NCI-H510A treated with DMSO at 0.1 percent for 48 hours (cell line): ENCODE measurements around the gene RNF169.

Source experiments
- DNase-seq: peaks from one replicate; lab custom pipeline; 2025; lab: John Stamatoyannopoulos, UW

The RNF169 gene, protein sequence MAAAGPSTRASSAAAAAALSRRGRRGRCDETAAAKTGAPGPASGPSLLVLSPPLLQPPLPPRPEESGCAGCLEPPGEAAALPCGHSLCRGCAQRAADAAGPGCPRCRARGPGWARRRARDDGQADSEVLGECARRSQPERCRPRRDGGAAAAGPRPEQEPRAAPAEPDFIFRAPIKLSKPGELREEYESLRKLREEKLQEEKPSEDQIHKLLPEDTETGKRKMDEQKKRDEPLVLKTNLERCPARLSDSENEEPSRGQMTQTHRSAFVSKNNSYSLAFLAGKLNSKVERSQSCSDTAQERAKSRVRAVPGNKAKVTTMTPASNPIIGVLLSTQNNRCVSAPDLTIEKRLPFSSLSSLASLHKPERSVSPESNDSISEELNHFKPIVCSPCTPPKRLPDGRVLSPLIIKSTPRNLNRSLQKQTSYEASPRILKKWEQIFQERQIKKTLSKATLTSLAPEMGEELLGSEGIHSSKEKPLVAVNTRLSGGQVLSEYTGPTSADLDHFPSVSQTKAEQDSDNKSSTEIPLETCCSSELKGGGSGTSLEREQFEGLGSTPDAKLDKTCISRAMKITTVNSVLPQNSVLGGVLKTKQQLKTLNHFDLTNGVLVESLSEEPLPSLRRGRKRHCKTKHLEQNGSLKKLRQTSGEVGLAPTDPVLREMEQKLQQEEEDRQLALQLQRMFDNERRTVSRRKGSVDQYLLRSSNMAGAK

DNA sequence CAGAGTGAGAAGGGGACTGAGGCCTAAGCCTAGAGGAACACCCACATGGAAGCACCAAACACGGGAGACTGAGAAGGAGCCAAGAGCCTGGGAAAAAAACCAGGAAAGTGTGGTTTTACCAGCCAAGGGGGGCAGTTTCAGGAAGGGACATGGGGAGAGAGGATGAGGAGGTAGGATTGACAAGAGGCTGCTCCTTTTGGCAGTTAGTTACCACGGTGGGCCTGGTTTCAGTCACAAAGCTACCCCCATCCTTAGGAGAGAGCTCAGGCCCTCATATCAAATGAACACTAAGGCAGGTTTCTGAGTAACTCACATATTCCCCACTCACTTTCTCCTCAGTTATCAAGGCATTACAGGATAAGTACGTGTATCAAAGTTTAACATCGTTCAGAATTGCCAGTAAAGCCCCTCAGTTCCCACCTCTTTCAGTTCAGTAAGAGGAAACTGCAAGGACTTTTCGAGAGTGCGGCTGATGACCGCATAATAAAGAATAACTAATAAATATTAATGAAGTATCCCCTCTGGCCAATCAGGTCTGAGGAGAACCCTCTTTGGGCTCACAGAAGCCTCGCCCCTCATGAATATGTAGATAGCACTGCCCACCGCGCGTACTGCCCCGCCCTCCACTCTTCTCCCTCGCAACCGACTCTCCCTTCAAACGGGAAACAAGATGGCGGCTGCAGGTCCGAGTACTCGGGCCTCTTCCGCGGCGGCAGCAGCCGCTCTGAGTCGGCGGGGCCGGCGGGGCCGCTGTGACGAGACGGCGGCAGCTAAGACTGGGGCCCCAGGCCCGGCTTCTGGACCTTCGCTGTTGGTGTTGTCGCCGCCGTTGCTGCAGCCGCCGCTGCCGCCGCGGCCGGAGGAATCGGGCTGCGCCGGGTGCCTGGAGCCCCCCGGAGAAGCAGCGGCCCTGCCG, at the start of gene RNF169:
Gene RNF169 (plus strand): TSS at position 639 of the 916 bp plus-strand sequence. CDS start 32 bp downstream, at position 671.
- peak; percentile 97 for DNase-seq

DNA sequence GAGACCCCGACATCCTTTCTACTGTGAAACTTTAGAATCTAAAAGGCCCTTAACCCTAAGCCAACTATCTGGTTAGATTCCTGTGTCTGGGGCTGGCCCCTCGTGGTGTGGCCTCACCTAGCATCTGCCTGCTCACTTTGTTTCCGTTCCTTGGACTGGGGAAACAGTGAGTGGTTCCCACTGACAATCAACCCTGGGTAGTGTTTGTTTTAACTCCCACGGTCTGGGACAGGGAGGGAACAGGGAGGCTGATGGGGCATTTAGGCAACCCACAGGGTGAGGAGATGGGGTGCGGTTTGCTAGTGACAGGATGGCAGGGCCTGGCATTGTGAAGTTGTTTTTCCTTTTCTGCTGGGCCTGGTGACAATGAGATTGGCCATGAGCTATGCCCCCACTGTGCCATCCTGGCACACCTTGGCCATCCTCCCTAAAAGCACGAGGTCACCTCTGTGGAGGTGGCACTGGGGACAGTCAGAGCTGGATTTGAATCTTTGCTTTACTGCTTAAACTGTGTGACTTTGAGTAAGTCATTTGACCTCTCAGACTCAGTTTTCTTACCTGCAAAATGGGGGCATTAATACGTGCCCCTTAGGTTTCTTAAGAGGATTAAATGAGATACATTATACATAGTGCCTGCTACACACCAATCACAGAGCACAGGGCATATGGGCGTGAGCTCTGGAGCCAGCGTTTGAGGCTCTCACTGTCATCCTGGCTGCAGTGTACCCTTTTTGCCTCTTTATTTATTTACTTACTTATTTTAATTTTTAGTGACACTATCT, 48.8 kb upstream of the RNF169 start:
- DNase-seq = no peak

DNA sequence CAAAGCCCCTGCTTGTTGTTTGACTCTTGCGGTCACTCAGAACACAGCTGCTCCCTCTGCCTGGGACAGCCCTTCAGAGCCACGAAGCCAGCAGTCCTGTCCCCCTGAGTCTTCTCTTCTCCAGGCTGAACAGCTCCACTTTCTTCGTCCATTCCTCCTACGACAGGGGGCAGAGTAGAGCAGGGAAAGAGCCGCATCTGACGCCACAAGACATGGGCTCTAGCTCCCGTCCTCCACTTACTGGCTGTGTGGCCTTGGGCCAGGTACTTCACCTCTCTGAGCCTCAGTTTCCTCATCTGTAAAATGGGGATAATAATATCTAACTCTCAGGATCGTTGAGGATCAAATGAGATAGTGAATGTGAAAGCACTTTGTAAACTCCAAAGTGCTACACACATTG, 47.3 kb upstream of the RNF169 start:
- no peak for DNase-seq

DNA sequence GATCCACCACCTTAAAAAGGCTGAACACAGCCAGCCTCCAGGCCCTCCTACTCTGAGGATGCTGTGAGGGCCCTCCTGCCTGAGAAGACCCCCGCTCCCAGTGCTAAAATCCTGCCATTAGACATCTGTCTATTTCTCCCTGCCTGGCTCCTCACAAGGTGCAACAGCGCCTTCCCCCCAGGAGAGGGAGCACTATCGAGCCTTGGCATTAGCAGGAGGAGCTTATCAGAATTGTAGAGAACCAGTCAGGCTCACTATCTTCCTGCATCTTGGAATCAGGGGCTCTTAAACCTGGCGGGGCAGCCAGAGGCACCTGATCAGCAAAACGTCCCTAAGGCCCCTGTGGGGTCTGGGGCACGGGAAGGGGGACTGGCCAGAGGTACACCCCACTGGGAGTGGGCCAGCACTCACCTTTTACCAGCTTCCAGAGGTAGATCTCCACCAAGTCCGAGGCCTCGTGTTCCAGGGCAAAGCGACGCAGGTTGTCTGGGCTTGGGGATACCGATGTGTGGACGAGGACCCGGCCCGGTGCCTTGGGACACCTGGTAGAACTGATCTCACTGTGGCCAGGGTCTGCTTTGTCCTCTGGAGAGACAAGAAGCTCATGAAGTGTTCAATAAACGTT, 46.2 kb upstream of the RNF169 start:
- peak; percentile 41 for DNase-seq

DNA sequence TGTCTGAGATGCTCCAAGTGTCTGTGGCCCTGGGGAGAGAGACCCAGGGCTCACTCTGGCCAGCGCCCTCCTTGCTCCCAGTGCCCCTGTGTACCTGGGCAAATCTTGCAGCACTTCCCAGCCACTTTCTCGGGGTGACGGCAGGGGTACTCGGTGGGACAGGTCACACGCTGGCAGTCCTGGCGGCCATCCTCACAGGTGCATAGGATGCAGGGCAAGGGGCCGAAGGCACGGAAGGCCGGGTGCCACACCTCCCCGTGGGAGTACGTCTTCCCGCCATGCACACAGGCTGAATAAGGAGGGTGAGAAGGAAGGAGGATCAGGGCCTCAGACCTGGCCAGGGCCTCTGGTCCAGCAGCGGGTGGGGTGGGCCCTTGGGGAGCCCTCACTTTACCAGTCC, 45.4 kb upstream of the RNF169 start:
- no peak for DNase-seq

DNA sequence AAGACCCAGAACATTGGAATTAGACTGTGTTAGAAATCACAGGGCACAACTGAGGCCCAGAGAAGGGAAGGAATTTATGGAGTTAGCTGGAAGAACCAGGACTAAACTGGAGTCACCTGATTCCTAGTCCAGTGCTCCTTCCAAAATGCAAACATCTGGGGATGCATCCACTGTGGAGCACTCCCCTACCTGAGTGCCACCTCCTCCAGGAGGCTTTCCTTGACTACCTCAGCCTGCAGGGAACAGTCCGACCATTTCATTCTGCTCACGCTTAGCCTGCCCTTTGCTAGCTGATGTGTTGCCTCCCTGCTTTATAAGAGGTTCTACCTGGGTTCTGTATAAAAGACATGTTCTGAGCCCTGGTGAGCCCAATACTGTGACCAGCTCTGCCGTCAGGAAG, 41.5 kb upstream of the RNF169 start:
- no peak for DNase-seq

DNA sequence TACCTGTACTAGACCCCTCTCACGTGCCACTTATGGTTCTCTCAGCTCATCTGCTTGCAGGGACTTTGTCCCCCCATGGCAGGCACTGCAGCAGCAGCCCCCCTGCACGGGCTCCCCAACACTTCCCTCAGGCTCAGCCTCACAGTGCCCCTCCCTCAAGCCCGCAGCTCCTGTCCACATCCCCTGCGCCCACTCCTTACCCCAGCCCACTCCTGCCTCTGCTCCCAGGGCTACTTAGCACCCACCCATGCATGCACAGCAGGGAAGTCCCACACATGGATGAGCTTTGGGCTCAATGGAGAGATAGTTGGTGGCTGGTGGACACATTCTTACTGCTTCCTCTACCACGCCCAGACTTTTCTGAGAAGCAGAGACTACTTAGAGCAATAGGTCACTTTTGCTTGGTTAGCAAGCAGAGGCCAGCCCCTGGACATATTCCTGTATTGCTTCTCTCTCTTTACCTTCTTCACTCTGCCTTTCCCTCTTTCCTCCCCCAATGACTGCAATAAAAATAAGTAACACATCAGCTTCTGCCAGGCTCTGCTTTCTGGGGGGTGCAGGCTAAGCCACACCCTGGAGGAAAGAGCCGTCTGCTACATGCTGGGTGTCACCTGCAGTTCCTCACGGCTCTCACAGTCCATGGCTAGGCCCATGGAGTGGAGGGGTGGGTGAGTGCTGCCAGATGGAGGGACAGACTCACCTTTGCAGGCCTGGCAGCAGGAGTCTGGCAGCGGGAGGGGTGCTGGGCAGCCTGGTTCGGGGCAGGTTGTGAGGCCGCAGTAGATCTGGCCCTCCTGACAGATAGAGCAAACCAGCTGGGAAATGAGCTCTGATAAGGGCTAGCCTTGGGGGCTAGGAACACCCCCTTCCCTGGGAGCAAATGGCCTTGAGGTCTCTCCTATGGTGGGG, 40.8 kb upstream of the RNF169 start:
- DNase-seq = no peak

DNA sequence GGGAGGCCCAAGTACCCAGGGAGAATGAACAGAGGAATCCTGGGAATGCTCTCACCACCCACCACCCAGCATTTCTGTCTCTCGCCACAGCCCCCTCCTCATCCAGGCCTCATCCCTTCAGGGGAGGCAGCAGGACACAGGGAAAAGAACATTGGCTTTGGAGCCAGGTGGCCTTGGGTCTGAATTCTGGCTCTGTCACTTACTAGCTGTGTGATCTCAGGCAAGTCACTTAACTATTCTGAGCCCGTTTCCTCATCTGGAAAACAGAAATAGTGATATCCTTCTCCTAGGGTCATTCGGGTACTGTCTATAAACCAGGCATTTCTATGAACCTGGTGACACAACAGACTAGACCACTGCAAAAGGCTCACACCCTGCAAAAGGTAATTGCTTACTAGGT, 39.5 kb upstream of the RNF169 start:
- no peak for DNase-seq

DNA sequence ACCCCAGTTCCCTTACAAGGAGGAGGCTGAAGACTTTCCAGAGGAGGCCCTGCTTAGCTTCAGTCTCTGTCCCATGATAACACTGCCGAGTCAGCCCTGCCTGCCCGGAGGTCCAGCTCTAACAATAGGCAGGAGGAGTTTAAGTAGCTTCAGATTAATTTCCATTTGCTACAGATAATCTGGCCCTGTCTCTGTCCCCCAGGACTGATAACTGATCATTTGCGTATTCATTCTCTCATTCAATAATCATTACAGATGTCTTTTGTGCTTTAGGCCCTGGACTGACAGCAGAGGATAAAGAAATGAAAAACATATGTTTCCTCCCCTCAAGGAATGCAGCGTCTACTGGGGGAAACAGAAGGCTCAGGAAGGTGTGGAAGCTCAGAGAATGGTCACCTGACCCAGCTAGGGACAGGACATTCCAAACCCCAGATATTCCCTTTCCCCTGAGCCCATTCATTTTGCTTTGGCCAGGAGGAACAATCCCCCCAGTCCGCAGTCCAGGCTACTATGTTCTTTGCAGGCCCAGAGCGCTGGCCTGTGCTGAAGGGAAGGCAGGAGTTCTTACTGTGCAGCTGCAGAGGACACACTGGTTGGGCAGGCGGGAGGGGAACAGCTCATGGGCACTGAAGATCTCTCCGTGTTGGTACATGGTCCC, 38.2 kb upstream of the RNF169 start:
- DNase-seq = no peak

DNA sequence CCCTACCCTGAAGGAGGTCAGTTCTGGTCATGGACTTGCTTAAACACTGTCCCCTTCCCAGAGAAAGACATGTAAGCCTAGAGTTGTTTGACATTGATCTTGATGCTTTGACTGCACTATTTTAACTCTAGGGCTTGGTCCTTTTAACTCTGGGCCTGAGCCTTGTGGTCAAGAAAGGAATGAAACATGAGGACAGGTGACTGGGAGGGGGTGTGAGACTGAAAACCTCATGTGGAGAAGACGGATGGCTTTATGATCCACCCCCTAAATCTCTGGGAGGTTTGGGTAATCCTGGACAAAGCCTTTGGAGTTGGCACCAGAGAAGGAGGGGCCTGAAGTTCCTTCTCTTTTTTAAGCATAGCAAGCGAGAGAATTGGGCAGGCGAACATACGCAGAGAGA, 35.0 kb upstream of the RNF169 start:
- no peak for DNase-seq

DNA sequence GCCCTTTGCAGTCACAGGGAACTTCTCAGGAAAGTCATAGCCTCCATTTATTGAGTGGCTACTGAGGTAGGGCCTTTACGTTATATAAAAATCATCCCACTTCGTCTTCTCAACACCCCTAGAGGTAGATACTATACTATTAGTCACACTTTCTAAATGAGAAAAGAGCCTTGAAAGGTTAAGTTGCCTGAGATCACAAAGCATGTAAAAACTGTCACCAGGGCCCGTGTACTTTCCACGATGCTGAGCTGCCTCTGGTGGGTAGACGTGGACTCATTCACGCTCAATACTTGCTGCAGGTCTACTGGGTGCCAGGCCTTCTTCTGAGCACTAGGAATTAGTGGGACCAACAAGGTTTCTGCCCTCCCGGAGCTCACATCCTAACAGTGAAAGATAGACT, 33.7 kb upstream of the RNF169 start:
- DNase-seq = no peak

DNA sequence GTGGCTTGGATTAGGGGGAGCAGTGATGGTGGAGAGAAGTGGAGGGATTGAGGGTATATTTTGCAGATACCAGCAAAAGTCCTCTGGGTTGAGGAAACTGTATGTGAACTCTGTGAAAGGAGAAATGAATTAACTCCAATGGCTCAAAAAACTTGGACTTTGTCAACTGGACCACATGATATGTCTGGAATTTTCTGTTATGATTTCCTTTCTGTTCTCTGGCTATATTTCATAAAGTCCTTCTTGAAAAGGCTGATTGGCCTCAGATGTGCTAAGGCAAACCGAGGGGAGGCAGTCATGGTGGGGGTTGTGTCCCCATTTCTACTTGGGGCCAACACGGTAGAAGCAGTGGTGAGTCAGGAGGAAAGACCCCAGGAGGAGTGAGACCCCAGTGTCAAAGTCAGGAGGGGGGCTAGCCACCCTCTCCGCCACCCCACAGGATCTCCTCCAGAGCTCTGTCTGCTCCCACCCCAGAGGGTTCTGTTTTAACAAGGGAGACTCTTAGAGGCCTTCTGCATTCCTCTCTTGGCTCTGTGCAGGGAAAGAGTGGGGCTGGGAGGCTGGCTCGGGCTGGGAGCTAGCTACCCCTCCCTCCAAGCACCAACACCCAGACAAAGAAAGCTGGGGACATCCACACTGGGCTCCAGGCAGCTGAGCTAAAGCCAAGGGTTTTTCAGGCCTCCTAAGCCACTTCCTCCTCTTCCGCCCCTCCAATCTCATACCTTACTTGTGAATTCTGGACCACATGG, 31.3 kb upstream of the RNF169 start:
- no peak for DNase-seq

DNA sequence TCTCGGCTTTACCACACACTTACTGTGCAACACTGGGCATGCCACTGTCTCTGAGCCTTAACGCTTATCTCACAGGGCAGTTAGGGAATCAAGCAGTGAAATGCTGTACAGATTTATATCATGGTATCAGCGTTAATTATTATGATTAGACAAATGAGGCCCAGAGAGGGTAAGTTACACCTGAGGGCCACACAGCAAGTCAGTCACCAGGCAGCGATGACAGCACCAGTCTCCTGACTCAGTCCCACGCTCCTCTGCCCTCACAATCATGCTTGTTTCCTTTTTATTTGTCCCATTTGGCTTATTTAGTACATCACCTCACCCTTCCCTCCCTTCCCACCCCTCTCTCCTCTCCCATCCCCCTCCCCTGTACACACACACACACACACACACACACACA, 29.6 kb upstream of the RNF169 start:
- no peak for DNase-seq

DNA sequence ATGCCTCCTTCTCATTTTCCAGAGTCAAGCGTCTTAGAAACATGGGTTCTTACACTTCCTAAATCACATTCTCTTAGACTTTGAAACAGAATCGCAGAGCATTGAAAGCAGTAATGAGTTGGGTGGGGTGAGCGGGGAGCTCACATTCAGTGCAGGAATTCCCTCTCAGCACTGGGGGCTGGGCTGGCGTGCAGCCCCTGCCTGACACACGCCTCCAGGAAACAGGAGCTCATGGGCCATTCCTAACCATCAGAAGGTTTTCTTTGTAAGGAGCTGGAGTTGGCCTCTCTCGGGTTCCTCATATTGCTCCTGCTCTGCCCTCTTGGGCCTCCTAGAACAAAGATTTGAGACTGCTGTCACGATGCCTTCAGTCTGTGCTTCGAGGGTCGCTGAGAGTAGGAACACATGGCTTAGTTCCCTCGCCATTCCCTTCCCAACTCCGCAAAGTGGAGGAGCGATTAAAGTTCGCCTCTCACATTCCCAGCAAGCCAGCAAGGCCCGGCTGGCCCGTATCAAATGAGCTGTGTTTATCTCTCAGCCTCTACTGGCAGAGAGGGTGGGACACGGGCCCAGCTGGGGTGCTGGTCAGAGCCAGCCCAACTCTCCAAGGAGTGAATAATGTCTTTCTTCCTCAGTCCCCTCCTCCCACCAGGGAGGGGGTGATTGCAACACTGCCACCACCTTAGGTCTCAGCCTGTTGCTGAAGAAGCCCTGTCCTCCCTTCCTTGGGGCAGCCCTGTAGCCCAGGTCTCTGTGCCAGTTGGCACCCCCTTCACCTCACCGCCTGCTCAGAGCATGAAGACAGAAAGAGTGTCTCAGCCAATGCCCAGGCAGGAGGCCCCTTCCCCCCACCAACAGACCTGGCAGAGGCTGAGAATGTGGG, 27.8 kb upstream of the RNF169 start:
- DNase-seq = no peak

DNA sequence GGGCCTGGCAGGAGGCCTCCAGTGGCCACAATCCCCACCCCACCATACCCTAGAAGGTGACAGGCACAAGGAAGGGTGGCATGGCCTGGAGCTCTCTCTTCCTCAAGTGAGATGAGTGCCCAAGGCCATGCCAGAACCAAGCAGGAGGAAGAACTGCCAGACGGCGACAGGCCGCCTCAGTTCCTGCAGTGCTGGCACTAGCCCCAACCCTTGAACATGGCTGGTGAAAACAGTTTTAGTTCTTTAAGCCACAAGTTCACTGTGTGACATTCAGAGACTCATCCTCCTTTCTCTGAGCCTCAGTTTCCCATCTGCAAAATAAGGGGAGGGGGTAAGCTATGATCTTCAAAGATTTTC, 27.2 kb upstream of the RNF169 start:
- no peak for DNase-seq

DNA sequence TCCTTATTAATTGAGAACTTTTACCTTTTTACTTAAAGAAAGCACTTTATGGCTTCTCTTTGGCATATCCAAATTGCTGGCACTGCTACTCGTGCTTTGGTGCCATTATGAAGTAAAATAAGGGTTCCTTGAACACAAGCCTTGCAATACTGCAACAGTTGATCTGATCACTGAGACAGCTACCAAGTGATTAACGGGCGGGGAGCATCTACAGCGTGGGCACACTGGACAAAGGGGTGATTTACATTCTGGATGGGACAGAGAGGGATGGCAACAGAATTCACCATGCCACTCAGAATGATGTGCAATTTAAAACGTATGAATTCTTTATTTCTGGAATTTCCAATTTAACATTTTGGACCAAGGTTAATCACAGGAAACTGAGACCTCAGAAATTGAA, 25.1 kb upstream of the RNF169 start:
- DNase-seq = no peak

DNA sequence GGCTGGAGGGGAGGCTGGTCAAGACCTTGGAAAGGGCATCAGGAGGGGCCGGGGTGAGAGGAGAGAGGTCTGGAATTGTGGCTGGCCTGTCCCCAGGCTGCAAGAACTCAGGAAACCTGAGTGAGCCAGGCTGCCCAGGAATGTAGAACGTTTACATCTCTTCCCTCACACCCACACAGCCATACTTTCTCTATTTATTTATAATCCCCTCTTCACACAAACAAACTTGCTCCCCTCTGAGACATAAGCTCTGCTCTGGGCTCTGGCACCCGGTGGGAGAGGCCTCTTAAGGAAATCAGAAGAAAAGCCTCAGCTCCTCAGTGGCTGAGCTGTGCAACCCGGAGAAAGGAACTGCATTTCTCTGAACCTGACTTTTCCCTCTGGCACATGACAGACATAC, 22.9 kb upstream of the RNF169 start:
- DNase-seq = no peak
